NOMO-1 (cell line): ENCODE results near the gene KBTBD4.
"Not testable (repeated sequence)": the region's sequence is repeated elsewhere in the genome, so short reads cannot be mapped to it uniquely, and the experiment has no call there.

Experiments
- DNase-seq, 2 experiments: peaks; one replicate each; lab custom pipeline; 2025; ENCODE audit not compliant: unreplicated experiment in 2 of 2; lab: John Stamatoyannopoulos, UW

The KBTBD4 gene

GRCh38 chr11:47530721-47531120, 48.0 kb downstream of the KBTBD4 start:
- DNase-seq, result not testable (repeated sequence)

GRCh38 chr11:47529951-47530350, 48.8 kb downstream of the KBTBD4 start:
- no peak for DNase-seq

GRCh38 chr11:47527186-47527585, 51.6 kb downstream of the KBTBD4 start:
- no peak for DNase-seq

- not testable (repeated sequence) for DNase-seq
Measured at GRCh38 chr11:47526032-47526431, 52.7 kb downstream of the KBTBD4 start.

- no peak for DNase-seq
Measured at GRCh38 chr11:47524291-47524874, 54.4 kb downstream of the KBTBD4 start.

GRCh38 chr11:47523490-47524225, 55.1 kb downstream of the KBTBD4 start:
- peak in 1 of 2 experiments; percentile 10 for DNase-seq
